ENCODE measurements around the gene ADAMTS17. TPM values are rescaled to one million over a fixed set of nuclear protein-coding genes. Genes with fewer than 3 reads are reported as not detected.
"Not testable (repeated sequence)": the region's sequence is repeated elsewhere in the genome, so short reads cannot be mapped to it uniquely, and the experiment has no call there.

Gene ADAMTS17
- polyA plus RNA-seq, 12 donors = 1.6 to 17.4 (median 5.6) TPM; not detected in 1

DNA sequence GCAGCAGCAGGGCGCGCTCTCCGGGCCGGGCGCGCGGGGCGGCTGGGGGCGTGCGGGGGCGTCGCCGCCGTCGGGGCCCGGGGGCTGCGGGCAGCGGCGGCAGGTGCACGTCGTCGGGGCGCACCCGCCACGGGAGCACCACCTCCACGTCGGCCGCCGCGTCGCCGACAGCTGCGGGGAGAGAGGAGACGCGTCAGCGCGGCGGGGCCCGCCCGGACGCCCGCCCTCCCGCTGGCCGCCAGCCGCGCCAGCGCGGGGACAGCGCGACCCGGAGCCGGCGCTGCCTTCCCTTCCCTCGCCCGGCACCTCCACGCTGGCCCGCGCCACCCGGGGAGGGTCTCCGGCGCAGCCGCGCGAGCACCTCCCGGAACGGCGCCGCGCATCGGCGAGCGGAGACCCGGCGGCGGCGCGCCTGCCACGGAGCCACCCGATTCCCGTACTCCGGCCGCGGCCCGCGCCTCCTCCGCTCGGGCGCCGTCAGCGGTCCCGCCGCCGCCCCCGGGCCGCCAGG, 481 bp downstream of the ADAMTS17 start:
- no peak for DNase-seq

DNA sequence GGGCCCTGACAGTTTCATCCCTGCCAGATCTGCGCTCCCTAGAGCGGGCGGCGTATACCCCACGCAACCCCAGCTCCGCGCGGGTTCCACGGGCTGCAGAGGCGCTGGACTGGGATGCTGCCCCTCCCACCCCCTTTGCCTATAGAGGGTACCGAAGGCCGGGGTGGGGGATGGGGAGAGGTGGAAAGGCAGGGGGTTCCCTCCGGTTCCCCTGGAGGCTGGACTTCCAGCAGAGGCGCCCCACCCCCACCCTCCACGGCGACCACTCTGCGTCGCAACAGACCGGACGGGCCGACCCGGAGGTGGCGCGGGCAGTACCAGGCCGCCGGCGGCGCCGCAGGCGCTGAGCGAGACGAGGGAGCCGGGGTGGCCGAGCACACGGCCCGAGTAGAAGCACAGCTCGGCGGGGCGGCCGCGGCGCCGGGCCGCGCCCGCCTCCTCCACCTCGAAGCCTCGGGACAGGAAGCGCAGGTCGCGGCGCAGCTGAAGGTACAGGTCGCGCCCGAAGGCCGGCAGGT, 995 bp downstream of the ADAMTS17 start:
- DNase-seq = no peak

DNA sequence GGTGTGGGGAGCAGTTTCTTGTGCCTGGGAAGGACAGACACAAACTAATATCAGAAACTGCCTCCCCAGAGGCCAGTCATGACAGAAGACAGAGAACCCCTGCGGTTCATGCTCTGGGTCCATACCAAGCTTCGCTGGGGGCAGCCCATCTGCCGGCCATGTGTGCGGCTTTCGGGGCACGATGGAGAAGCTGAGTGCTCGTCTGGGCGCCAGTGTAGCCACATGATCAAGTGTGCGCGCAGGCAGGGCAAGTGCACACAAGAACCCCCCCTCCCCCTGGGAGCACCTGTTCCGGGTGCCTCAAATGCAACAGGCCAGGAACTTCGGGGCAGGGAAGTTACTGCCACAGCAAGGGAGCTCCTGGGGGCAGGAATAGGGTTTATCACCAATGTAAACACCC, 1.8 kb downstream of the ADAMTS17 start:
- DNase-seq = no peak

DNA sequence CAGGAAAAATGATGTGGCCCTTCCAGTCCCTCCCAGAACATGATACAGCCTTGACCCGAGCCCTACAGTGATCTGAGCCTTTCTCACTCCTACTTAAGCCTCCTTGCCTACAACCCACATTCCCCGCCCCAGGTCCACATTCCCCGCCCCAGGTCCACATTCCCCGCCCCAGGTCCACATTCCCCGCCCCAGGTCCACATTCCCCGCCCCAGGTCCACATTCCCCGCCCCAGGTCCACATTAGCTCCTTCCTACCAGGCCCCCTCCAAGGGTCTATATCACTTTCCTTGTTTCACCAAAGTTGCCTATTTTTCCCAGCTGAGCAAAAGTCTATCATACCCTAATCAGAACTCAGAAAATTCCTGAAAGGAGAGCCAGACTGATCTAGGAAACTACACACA, 2.3 kb downstream of the ADAMTS17 start:
- DNase-seq = not testable (repeated sequence)

DNA sequence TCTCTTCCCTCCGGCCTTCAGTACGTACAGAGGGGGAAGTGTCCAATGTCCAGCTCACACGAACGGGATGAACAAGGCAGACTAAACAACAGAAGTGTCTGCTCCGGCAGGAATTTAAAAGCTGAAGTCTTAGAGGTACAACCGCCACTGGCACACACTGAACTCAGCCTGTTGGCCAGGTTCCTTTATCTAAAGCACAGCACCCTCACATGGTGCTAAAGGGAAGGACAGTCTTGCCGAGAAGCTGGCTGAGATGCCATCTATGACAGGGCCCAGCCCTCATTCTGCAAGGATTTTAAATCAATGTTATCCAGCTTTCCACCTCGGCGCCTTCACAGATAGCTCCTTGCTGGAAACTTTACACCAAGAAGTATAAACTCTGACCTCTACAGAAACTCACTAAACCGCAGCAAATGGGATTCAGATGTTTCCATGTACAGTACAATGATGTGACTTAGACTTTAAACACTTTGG, 2.8 kb downstream of the ADAMTS17 start:
- DNase-seq = peak; percentile 74

DNA sequence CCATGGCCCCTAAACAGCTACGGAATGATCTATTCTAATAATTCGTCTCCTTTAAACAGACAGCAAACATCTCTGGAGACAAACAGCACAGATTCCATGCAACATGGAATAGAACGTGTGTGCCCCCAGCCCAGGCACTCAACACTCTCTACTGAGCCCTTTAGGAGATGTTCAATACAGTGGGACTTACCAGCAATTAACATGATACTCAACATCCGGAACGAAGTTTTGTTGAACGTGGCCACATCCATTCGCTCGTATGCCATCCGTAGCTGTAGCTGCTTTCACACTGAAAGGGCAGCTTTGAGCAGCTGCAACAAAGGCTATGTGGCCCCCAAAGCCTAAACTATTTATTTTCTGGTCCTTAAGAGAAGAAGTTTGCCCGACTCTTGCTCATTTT, 3.5 kb downstream of the ADAMTS17 start:
- DNase-seq = no peak

DNA sequence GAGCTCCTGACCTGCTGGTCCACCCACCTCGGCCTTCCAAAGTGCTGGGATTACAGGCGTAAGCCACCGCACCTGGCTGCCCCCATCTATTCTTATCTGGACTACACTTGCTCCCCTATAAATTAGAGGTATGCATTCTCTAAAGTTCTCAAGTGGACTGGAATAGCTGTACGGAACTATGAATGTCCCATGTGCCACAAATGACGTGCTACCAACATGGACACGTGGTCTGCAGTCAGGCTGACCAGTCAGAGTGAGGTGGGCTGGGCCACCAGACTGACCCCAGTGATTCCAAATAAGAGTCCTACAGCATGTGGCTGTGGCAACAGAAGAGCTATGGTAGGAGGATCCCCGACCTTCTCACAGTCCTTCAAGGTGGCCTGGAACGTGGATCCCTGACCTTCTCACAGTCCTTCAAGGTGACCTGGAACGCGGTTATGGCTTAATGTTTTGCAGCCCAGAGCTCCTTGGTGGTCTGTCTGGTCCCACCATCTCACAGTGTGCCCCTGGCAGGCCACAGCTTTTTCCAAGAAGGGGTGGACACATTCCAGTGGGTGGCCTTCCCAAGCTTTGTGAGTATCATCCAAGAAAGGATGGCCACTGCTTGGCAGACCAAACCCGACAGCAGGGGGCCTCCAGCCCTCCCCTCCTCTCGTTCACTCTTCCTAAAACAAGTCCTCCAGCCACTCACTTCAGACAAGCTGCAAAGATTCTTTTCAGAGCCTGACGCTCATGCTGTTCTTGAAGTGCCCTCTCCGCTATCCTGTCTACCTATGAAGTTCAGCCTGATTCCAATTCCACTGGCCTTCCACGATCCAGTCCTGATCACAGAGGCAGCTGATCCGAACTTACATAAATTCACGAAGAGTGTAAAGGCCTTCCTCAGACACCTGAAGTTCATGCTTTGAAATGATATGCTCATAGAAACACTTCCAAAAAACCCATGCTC, 4.4 kb downstream of the ADAMTS17 start:
- no peak for DNase-seq

DNA sequence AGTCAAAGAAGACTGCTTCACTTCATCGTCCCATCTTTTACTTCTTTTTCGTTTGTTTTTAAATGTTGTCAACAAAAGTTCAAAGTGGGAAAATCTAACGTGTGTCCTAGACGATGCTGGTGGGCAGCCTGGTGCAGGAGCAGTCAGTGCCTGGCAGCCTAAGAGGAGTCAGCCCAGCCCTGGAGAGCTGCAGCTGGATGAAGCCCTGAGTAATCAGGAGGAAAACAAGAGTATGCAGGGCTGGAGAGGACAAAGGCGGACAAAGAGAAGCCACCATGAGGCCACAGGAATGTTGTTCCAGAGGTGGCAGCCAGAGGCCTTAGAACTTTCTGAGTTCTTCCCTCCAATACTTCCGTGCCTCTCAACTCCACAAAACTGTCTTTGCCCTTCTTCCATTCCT, 5.7 kb downstream of the ADAMTS17 start:
- no peak for DNase-seq

DNA sequence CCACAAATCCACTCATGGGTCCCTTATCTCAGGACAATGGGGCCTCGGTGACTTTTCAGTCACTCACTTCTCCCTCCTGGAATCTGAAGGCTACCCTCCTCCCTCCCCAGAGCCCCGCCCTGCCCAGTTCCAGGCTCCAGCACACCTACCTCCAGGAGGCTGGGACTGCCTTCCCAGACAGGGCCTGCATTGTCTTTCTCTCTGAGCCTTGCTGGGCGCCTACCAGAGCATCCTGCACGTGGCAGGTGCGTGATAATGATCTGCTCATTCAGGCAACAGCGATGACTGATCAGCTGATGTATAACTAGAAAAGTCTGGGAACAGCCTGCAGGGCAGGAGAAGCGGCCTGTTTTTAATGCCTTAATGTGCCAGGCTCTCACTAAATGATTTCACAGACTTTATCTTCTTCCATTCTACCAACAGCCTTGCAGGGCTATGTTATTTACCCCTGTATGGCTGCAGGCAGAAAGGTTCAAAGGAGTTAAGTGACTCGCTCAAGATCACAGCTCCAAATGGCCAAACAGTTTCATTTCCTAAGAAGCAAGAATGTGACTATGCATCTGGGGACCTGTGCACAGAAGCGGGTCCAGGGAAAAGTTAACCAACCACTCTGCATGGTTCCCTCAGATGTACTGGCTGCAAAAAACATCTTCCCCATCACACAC, 6.3 kb downstream of the ADAMTS17 start:
- no peak for DNase-seq

DNA sequence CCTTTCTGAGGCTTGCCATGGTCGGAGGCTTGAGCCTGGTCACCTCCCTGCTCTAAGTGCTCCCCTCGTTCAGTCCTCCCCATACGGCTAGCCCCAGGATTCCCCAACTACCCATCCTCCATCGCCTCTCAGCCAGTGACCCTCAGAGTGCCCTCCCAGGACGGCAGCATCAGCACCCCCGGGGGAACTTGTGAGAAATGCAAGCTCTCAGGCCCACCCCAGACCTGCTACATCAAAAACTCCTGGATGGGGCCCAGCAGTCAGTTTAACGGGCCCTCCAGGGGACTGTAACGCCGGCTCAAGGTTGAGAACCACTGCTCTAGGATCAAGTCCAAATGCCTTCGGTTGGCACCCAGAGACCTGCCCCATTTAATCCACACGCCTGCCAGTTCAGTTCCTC, 6.9 kb downstream of the ADAMTS17 start:
- no peak for DNase-seq

DNA sequence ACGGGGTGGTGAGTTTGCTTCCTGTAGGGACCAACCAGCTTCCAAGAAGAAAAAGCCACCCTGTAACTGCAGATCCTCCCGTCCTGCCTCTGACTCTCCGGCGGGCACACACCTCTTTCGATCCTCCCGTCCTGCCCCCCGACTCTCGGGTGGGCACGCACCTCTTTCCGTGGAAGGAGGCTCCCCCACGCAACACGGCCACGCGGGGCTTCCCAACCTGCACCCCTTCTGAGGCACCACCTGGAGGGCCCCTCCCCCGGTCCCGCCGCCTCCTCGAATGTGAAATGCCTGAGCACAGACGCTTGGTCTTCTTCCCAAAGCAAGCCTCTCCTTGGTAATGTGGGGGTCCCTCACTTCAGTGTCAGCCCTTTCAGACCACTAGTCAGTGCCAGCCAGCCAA, 7.3 kb downstream of the ADAMTS17 start:
- no peak for DNase-seq

DNA sequence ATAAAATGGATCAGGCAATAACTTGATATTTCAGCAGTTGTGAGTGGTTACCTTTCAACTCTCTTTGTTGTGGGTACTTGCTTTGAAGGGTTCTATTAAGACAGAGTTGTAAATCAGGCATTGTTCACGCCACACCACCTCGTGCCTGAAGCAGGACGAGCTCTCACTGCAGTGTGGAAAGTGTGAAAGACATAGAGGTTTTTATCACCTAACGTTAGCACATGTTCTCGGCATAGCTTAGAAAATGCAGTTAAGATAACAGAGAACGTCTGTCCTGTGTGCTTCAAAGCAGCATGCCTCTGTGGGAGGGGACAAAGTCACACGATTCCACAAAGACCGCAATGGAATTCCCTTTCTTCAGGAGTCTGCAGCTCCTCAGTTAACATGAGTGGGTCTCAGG, 7.8 kb downstream of the ADAMTS17 start:
- DNase-seq = no peak

DNA sequence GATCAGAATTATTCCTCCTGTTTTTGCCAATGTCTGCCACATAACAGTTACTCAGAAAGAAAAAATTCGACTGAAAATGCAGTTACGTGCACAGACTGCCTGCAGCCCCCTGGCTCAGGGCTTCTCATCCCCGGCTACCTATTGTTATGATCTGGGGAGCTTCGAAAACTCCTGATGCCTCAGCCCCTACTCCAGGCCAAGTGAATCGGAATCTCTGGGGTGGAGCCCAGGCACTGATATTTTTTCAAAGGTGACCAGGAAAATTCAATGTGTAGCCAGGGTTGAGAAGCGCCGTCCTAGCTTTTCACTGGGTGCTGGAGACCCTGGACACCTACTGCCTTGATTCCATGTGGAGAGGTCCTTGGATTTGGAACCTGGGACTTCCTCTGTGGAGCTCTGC, 8.5 kb downstream of the ADAMTS17 start:
- DNase-seq = no peak

DNA sequence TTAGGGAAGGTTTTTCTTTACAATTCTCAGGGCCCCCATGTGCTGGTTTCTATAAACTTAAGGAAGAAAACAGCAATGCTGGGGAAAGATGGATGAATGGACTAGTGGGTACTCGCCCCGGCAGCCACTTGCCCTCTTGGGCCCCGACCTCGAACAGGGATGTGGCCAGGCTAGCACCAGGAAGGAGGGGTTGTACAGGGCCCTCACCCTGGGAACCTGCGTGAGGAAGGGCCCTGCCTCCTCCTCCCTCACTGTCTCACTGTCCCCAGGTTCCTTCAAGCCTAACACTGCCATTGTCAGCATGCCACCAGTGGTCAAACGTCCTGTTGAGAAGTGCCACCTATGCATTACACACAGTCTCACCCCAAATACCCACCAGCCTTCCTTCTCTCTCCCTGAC, 9.1 kb downstream of the ADAMTS17 start:
- no peak for DNase-seq

DNA sequence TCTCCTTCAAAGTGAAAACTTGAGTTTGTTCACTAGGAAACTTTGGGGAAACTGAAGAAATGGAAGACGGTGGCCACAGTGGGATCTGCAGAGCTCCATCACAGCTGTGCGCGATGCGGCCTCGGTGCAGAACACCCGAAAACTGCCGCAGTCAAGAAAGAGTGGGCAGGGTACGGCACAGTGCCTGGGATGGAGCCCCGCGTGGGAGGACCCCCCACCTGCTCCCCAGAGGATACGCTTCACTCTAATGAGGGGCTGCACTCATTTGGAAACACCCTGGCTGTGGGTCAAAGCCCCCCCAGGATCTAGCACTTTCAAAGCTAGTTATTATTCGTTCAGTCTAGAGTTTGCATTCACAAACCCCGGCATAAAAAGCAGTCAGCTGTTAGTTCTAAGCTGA, 9.5 kb downstream of the ADAMTS17 start:
- DNase-seq = no peak

DNA sequence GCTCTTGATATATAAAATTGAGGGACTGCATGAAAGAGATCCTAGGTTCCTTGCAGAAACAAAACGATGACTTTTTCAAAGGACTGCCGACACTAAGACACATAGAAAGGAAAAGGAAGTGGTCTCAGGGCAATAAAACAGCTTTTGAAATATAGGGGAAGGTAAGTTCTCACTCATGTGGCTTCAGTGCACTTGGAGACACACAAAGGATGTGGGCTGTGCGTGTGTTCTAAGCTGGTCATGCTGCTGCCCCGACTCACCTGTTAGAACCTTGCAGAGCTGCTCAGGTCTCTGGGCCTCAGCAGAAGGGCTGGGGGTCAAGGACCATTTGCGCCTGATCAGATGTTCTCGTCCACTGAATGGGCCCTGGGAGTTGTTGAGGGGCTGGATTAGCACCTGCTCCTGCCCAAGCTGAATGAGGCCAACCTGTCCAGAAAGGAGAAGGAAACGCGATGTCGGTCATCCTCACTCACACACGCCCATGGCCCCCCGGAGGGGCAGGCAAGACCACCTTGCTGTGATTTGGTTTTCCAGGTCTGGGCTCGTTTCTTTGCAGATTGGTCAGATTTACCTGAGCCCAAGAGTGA, 11.1 kb downstream of the ADAMTS17 start:
- DNase-seq = no peak

DNA sequence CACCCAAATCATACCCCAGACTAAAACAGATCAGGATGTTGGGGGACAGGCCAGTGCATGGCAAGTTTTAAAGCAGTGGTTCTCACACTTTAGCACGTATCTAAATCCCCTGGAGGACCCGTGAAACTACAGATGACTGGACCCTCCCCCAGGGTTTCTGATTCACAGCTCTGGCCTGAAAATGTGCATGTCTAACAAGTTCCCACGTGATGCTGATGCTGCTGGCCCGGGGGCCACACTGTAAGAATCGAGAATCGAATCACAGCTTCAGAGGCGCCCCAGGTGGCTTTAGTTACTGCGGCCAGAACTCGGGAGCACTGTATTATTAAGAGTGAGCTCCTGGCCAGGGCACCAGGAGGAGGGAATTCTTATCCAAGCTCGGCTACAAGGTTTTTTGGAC, 11.6 kb downstream of the ADAMTS17 start:
- DNase-seq = no peak

DNA sequence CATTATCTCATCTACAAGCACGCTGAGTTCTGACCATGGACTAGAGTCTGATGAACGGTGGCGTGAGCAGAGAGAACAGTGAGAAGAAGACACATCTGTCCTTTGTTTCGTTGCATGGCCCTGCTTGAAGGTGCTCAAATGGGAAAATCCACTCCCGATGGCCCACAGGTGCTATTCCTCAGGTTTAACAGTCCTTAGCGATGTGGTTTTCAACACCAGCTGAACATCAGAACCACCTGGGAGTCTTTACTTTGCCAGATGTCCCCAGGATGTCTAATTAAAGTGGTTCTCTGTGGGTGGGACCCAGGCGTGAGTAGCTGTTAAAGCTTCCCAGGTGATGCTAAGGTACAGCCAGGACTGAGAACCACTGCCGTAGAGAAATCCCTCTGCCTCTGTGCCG, 13.0 kb downstream of the ADAMTS17 start:
- no peak for DNase-seq

DNA sequence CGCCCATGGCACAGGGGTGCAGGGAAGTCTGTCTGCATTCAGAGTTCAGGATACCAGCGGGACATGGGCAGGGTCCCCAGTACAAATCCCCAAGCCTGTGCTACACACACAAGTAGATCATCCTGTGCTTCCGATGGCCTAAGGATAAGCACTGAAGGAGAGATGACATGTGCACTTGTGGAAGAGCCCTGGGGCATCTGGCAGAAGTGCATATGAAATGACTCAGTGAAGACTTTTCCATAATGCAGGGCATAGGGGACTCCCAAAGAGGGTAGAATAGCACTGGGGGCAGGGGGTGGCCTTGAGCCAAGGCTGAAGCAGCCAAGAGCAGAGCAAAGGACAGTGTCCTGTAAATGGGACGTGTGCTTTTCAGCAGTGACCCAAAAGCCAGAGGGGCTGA, 22.9 kb downstream of the ADAMTS17 start:
- no peak for DNase-seq

DNA sequence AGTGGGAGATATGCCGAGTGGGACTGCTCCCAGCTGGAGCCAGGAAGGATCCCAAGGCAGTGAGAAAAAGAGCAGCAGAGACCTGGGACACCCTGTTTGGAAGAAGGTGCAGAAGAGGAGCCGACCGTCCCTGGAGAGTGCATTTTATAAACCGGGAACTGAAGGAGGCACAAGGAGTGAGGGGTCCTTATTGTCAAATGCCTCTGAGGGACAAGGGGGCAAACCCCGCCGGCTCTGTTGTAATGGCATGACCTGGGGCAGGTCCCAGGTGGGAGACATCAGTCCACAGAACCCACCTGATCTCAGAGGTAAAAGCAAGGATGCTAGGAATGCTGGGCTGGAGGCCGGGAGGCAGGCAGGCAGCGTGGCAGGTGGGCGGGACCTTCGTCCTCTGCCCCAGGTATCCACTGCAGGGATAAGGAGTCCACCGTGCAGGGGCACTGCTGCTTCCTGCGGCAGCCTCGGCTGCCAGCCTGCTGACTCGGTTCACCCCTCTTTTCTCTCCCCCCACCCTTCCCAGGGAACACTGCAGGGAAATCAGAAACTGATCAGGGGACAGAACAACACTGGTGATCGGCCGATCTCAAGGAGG, 26.9 kb downstream of the ADAMTS17 start:
- DNase-seq = no peak

DNA sequence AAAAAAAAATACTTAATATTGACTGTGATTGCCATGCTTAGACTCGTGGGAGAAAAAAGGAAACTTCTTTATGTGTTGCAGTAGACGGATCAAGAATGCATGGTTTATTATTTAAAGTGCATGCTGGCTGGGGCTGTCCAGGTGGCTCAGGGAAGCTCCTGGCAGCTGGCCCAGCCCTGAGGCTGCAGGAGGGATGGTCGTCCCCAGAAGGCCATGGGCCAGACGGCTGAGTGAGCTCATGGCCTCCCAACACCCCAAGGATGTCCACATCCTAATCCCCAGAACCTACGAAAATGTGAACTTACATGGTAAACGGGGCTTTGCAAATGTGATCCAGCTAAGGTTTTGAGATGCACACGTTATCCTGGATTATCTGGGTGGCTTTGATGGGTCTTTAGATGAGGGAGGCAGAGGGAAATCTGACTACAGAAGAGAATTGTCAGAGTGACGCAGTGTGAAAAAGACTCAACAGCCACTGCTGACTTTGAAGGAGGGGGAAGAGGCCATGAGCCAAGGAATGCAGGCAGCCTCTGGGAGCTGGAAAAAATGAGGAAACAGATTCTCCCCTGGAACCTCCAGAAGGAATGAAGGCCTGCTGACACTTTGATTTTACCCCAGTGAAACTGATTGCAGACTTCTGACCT, 29.8 kb downstream of the ADAMTS17 start:
- DNase-seq = peak; percentile 80
